PC-3 (cell line): Measurements from ENCODE around the gene EPHA10. TPM values are rescaled to one million over a fixed set of nuclear protein-coding genes. Genes with fewer than 3 reads are reported as not detected.

Source experiments
- ATAC-seq: fragments of 200-7000 bp; cut with Tn5 transposase; 2 replicates; pipeline ENCODE4 v1.9.1; 2020; ENCODE audit warnings: mild to moderate bottlenecking, moderate library complexity
- BruUV-seq: library from RNA; stranded (reverse); fragments of 400-500 nt; replicated peaks from 2 replicates; lab custom pipeline; 2021; lab: Mats Ljungman, UMichigan
- CTCF ChIA-PET: fragments of 300-600 bp; sonication (Branson Sonifier 250); formaldehyde crosslinking; loops from one replicate; lab custom pipeline; 2022; ENCODE audit warnings: antibody characterized with exemption; lab: Charles Lee
- POLR2A ChIA-PET: fragments of 300-600 bp; sonication (Branson Sonifier 250); formaldehyde crosslinking; loops from one replicate; lab custom pipeline; 2022; ENCODE audit warnings: antibody characterized with exemption; ENCODE audit not compliant: unreplicated experiment; lab: Charles Lee
- DNase-seq: peaks from one replicate; pipeline ENCODE4 v3.0.0-alpha.2; 2015
- H2AFZ ChIP-seq: fragments of 300-600 bp; sonication (generic); 2 replicates; pipeline ENCODE4 v1.6.0; 2016; ENCODE audit warnings: antibody characterized with exemption, low read length
- H3F3A ChIP-seq: fragments of 300-600 bp; sonication (generic); one replicate; pipeline ENCODE4 v1.6.0; 2017; ENCODE audit warnings: antibody characterized with exemption, low read length, control low read depth, mild to moderate bottlenecking; ENCODE audit not compliant: unreplicated experiment
- H3K27ac ChIP-seq: fragments of 300-600 bp; sonication (generic); 2 replicates; pipeline ENCODE4 v1.5.1; 2016; ENCODE audit warnings: mild to moderate bottlenecking, low read length
- H3K27me3 ChIP-seq: fragments of 300-600 bp; sonication (generic); 2 replicates; pipeline ENCODE4 v1.6.1; 2016; ENCODE audit warnings: low read length, mixed read lengths
- H3K36me3 ChIP-seq: fragments of 300-600 bp; sonication (generic); 2 replicates; pipeline ENCODE4 v1.6.1; 2016; ENCODE audit warnings: low read depth, mixed run types, low read length, mixed read lengths
- H3K4me1 ChIP-seq: fragments of 300-600 bp; sonication (generic); 2 replicates; pipeline ENCODE4 v1.5.1; 2016; ENCODE audit warnings: low read length; ENCODE audit not compliant: insufficient read depth
- H3K4me2 ChIP-seq: fragments of 300-600 bp; sonication (generic); 2 replicates; pipeline ENCODE4 v1.6.0; 2016; ENCODE audit warnings: low read length
- H3K4me3 ChIP-seq: fragments of 300-600 bp; sonication (generic); 2 replicates; pipeline ENCODE4 v1.5.1; 2016; ENCODE audit warnings: mild to moderate bottlenecking, low read length, mixed read lengths
- H3K79me2 ChIP-seq: fragments of 300-600 bp; sonication (generic); 2 replicates; pipeline ENCODE4 v1.6.1; 2017; ENCODE audit warnings: low read length, mixed read lengths
- H3K9ac ChIP-seq: fragments of 300-600 bp; sonication (generic); 2 replicates; pipeline ENCODE4 v1.6.0; 2016; ENCODE audit warnings: mild to moderate bottlenecking, low read length
- H3K9me2 ChIP-seq: fragments of 300-600 bp; sonication (generic); replicated peaks from 2 replicates; pipeline ENCODE4 v1.6.1; 2016; ENCODE audit warnings: mixed run types, low read length, mixed read lengths
- H3K9me3 ChIP-seq: fragments of 300-600 bp; sonication (generic); 2 replicates; pipeline ENCODE4 v1.6.1; 2016; ENCODE audit warnings: low read length, mixed read lengths
- H4K20me1 ChIP-seq: fragments of 300-600 bp; sonication (generic); 2 replicates; pipeline ENCODE4 v1.6.1; 2016; ENCODE audit warnings: low read length, mixed read lengths
- EZH2 ChIP-seq: fragments of 300-600 bp; sonication (generic); IDR thresholded peaks from one replicate; pipeline ENCODE4 v1.6.1; 2017; ENCODE audit warnings: antibody characterized with exemption, mild to moderate bottlenecking, low read length; ENCODE audit not compliant: unreplicated experiment
- EZH2phosphoT487 ChIP-seq: fragments of 300-600 bp; sonication (generic); IDR thresholded peaks from 2 replicates; pipeline ENCODE4 v1.6.1; 2018; ENCODE audit warnings: mild to moderate bottlenecking, antibody characterized with exemption, low read length, borderline replicate concordance
- intact Hi-C: fragments of 100-400 bp; cut with micrococcal nuclease; formaldehyde crosslinking; loops from 2 replicates; pipeline ENCODE4 v1.9.0; 2023
- total RNA-seq: library from RNA; depleted of rRNA; stranded (reverse); fragments of >200 nt; gene quantifications from 2 replicates; pipeline ENCODE4 v1.2.3, GENCODE V29; 2014
- TF ChIP-seq, protein P1 (sequence below): fragments of 300-600 bp; sonication (generic); conservative IDR thresholded peaks from 2 replicates; pipeline ENCODE4 v1.5.1; 2017; ENCODE audit warnings: antibody characterized with exemption, low read depth, mild to moderate bottlenecking, low read length

EPHA10 gene
- total RNA-seq, 1 experiment from 2014 or later, result 3.5 TPM

DNA sequence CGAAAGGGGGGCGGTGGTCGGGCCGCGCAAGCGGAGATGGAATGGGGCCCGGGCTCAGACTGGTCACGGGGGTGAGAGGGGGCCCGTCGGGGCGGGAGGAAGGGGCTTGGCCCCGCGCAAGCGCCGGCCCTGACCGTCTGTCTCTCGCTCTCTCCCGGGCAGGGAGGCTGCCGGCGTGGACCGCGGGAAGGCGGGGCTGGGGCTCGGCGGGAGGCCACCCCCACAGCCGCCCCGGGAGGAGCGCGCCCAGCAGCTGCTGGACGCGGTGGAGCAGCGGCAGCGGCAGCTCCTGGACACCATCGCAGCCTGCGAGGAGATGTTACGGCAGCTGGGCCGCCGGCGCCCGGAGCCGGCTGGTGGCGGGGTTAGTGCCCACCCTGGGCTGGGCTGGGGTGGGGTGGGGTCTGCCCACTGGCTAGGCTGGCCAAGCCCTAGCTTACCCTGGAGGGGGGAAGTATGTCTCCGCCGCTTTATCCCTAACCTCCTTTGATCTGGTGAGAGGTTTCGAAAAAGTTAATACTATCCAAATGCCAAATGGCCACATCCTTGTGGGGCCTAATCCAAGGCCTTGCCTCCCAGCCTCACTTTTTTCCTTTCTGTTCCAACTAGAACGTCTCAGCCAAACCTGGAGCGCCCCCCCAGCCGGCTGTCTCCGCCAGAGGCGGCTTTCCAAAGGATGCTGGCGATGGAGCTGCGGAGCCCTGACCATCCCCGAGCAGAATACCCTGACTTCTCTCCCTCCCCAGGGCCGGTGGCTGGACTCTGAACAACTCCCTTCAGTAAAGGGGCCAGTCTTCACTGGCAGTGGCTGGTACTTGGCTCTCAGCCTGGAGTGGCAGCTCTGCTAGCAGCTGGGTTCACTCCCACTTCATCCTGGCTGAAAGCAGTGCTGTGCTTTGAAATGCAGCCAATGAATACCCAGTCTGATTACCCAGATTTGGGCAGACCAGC lies 43.7 kb upstream of the EPHA10 start:
- Histone ChIP-seq H3K9me2 (no peaks in the 10 kb centered on the region), H3K9me3 (no peaks in the 10 kb centered on the region), H3K9ac (peak overlapping the region; percentile 80), H3K4me2 (peak overlapping the region; percentile 92), H3K36me3 (peaks cover 33% of the 10 kb centered on the region), H3K4me3 (peak overlapping the region; percentile 81), H2AFZ (peak overlapping the region; percentile 51), H3K4me1 (peaks cover 27% of the 10 kb centered on the region), H3K27me3 (no peaks in the 10 kb centered on the region), H3K27ac (no peak overlapping the region), H4K20me1 (peaks cover 27% of the 10 kb centered on the region), H3F3A (no peaks in the 10 kb centered on the region), H3K79me2 (peaks cover 49% of the 10 kb centered on the region)
- TF ChIP-seq EZH2phosphoT487, result no peak
- TF ChIP-seq, protein P1, sequence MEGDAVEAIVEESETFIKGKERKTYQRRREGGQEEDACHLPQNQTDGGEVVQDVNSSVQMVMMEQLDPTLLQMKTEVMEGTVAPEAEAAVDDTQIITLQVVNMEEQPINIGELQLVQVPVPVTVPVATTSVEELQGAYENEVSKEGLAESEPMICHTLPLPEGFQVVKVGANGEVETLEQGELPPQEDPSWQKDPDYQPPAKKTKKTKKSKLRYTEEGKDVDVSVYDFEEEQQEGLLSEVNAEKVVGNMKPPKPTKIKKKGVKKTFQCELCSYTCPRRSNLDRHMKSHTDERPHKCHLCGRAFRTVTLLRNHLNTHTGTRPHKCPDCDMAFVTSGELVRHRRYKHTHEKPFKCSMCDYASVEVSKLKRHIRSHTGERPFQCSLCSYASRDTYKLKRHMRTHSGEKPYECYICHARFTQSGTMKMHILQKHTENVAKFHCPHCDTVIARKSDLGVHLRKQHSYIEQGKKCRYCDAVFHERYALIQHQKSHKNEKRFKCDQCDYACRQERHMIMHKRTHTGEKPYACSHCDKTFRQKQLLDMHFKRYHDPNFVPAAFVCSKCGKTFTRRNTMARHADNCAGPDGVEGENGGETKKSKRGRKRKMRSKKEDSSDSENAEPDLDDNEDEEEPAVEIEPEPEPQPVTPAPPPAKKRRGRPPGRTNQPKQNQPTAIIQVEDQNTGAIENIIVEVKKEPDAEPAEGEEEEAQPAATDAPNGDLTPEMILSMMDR, result no peak; the same call in 1 of the 2 replicates
- TSS peak; percentile 64 for BruUV-seq
- POLR2A ChIA-PET, result interaction anchor here (0.6 to 0.9 kb wide), 5 partner anchors 29 to 774 kb away, joined by 3 to 24 read pairs (median 4); partner anchors contain the start of gene MTF1
- CTCF ChIA-PET, result interaction anchor here (0.6 to 1.5 kb wide), 2 partner anchors 51 to 1466 kb away, joined by 3 to 27 read pairs; partner anchors contain the start of gene MTF1
- intact Hi-C loops, result loop anchor here (1.0 kb wide), 1 partner anchor 118 kb away; a partner anchor contains a TSS
- DNase-seq (peak; percentile 65), ATAC-seq (peak; percentile 73)

DNA sequence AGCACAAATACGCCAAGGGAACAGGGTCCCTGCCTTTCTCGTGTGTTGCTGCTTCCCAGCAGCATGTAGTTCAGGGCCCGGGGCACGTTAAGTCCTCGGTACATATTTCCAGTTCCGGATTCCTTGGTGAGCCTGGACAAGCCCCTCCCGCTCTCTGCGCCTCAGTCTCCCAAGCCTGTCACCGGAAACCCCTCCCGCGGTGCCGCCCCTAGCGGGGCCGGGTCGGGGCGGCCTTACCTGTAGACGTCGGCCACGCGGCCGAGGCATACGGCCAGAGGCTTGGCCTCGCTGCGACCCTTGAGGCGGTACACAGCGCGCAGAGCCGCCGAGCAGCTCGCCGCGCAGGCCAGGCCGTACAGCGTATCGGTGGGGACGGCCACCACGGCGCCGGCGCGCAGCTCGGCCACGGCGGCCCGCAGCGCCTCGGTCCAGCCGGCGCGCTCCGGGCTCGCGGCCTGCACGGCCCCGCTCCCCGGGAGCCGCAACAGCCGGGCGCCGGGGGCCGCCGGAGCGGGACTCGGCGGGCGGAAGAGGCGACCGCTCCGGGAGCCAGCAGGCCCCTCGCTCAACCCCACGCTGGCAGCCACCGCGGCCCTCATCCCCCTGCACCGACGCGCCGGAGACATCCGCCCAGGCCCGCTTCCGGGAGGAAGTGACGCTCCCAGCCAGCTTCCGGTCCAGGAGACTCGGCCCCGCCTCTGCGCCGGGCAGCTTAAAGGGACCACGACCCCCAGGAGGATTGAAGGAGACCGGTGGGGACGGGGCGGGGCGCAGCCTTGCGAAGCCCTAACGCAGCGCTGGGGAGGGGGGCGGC lies 42.8 kb upstream of the EPHA10 start, which contains the start of the genes C1orf122 and YRDC:
Gene C1orf122 (plus strand): TSS at position 236 of the 814 bp plus-strand sequence. CDS start 615 bp downstream, outside the sequence.
Gene YRDC (minus strand): TSS at position 654 of the 814 bp plus-strand sequence. CDS start 28 bp downstream, at position 626.
- no peaks in the 10 kb centered on the region for H3K9me2 ChIP-seq
- CTCF ChIA-PET, result interaction anchor here (0.6 to 1.5 kb wide), 2 partner anchors 52 to 1465 kb away, joined by 3 to 27 read pairs; partner anchors contain the start of gene MTF1
- no peaks in the 10 kb centered on the region for H3F3A ChIP-seq
- no peaks in the 10 kb centered on the region for H3K9me3 ChIP-seq
- peaks cover 49% of the 10 kb centered on the region for H3K79me2 ChIP-seq
- peak within 1 kb of the TSS; percentile 51 for H2AFZ ChIP-seq
- H3K27ac ChIP-seq, result 0 out of 2 replicates have a peak within 1 kb of the TSS, but pooled peaks have one; percentile 21
- peak within 1 kb of the TSS; percentile 81 for H3K4me3 ChIP-seq
- peak; percentile 79 for ATAC-seq
- peak; percentile 92 for DNase-seq
- POLR2A ChIA-PET, result interaction anchor here (0.6 to 0.9 kb wide), 8 partner anchors 30 to 1374 kb away, joined by 3 to 24 read pairs (median 4); partner anchors contain the start of gene MTF1
- intact Hi-C loops, result loop anchor here (1.0 kb wide), 1 partner anchor 117 kb away; a partner anchor contains a TSS
- peak within 1 kb of the TSS; percentile 80 for H3K9ac ChIP-seq
- TF ChIP-seq EZH2, result no peak
- no peak for TF ChIP-seq EZH2phosphoT487
- TF ChIP-seq, protein P1, result no peak
- no TSS peak for BruUV-seq
- H3K36me3 ChIP-seq, result peaks cover 40% of the 10 kb centered on the region
- peaks cover 31% of the 10 kb centered on the region for H4K20me1 ChIP-seq
- H3K4me1 ChIP-seq, result peaks cover 27% of the 10 kb centered on the region
- no peaks in the 10 kb centered on the region for H3K27me3 ChIP-seq
- peak within 1 kb of the TSS; percentile 94 for H3K4me2 ChIP-seq
